HG03571 (cell line): ENCODE data around the gene KRTAP5-3.
A peak's percentile ranks its signal among the peaks of the same experiment; 100 is the strongest.
"Not testable (repeated sequence)": the region's sequence is repeated elsewhere in the genome, so short reads cannot be mapped to it uniquely, and the experiment has no call there.

ENCODE experiments used
- ATAC-seq: cut with Tn5 transposase; IDR thresholded peaks from one replicate; pipeline ENCODE4 v1.9.1; 2021; ENCODE audit not compliant: unreplicated experiment

KRTAP5-3 gene

GRCh38 chr11:1584661-1585370 is 23.4 kb downstream of the KRTAP5-3 start, which contains the start of gene KRTAP5-1:
TSS of gene KRTAP5-1 (minus strand) at chr11:1585283. CDS start at chr11:1585249, 34 bp downstream.
- ATAC-seq, result not testable (repeated sequence)

GRCh38 chr11:1582909-1583308 is 25.4 kb downstream of the KRTAP5-3 start:
- ATAC-seq, result not testable (repeated sequence)

- no peak for ATAC-seq
Observed at GRCh38 chr11:1581976-1582375, 26.3 kb downstream of the KRTAP5-3 start.

GRCh38 chr11:1576825-1577224 is 31.4 kb downstream of the KRTAP5-3 start:
- no peak for ATAC-seq

GRCh38 chr11:1575756-1576155 is 32.5 kb downstream of the KRTAP5-3 start:
- not testable (repeated sequence) for ATAC-seq

- ATAC-seq, result no peak
Observed at GRCh38 chr11:1574933-1575242, 33.4 kb downstream of the KRTAP5-3 start.

- ATAC-seq, result no peak
Observed at GRCh38 chr11:1574238-1574932, 33.9 kb downstream of the KRTAP5-3 start.

- ATAC-seq, result no peak
Observed at GRCh38 chr11:1573903-1574237, 34.4 kb downstream of the KRTAP5-3 start.

- no peak for ATAC-seq
Observed at GRCh38 chr11:1573077-1573902, 35.0 kb downstream of the KRTAP5-3 start.

GRCh38 chr11:1572197-1573076 is 35.8 kb downstream of the KRTAP5-3 start, which contains the start of gene DUSP8:
TSS of gene DUSP8 (minus strand) at chr11:1572271. CDS start at chr11:1565826, 6,445 bp downstream.
- ATAC-seq, result peak; percentile 68

- no peak for ATAC-seq
Observed at GRCh38 chr11:1571760-1572196, 36.5 kb downstream of the KRTAP5-3 start.

GRCh38 chr11:1570896-1571759 is 37.1 kb downstream of the KRTAP5-3 start:
- no peak for ATAC-seq

GRCh38 chr11:1570531-1570895 is 37.8 kb downstream of the KRTAP5-3 start:
- no peak for ATAC-seq

- no peak for ATAC-seq
Observed at GRCh38 chr11:1570001-1570453, 38.2 kb downstream of the KRTAP5-3 start.

GRCh38 chr11:1569251-1569780 is 38.9 kb downstream of the KRTAP5-3 start:
- no peak for ATAC-seq

GRCh38 chr11:1568441-1568911 is 39.8 kb downstream of the KRTAP5-3 start:
- ATAC-seq, result no peak

- no peak for ATAC-seq
Observed at GRCh38 chr11:1567721-1568100, 40.6 kb downstream of the KRTAP5-3 start.

- ATAC-seq, result no peak
Observed at GRCh38 chr11:1567052-1567720, 41.1 kb downstream of the KRTAP5-3 start.
